GM18868 (cell line): ENCODE measurements around the gene TRMT6.

Experiments used
- ATAC-seq: cut with Tn5 transposase; IDR thresholded peaks from one replicate; pipeline ENCODE4 v1.9.1; 2021; ENCODE audit warnings: mild to moderate bottlenecking, moderate library complexity; ENCODE audit not compliant: unreplicated experiment

TRMT6 gene

DNA sequence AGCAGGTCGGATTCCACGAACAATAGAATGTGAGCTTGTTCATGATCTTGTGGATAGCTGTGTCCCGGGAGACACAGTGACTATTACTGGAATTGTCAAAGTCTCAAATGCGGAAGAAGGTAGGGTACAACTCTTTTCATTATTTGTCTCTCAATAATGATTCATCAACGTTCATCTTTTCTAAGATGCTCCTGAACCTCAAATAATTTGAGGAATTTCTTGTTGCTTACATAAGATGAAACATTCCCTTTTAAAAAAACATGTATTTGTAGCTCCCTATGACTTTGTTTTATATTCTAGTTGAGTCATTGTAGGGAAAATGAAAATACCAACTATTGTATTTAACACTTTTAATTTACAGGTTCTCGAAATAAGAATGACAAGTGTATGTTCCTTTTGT, 17.1 kb upstream of the TRMT6 start:
- no peak for ATAC-seq

DNA sequence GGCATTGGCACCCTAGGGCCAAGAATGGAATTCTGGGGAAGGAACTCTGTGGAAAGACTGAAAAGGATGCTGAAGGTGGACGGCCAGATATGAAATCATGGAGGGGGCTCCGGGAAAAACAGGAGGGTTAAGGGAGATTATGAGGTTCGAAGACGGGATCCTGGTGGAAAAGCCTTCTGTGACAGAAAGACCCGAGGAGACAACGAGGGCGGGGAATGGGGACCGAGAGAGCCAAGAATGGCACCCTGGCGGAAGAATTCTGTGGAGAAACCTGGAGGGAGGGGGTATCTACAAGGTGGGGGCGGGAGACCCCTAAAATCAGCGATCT, 426 bp downstream of the TRMT6 start:
- no peak for ATAC-seq

DNA sequence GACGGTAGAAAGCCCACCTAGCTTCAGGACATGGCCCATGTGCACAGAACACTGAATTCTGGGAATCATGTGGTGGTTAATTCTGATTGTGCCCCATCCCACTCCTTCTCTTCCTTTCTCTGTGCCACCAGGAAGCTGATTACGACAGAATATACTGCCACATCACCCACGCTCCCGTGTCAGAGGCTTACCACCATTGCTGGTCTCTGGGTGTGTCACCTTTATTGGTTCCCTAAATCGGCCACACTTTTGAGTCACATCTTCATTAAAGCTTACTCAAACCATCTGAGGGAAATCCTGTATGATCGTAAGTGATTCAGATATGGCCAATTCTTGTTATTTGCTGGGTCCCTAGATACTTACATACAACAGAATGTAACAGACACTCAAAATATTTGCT, 3.1 kb downstream of the TRMT6 start:
- no peak for ATAC-seq

DNA sequence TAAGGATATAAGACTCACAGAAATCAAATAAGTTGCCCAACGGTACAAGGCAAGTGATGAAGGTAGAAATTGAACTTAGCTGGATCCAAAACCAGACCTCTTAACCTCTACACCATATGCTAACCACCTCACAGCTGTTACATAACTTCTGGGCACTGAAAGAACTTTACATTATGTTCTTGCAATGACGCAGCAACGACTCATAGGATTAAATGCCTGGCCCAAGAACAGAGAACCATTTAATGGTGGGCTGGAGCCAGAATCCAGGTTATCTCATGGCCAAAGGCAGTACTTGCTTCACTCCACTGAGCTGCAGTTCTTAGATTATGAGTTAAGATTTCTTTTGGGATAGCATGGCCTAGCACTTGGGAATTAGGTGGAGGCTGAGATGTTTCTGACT, 4.4 kb downstream of the TRMT6 start:
- no peak for ATAC-seq

DNA sequence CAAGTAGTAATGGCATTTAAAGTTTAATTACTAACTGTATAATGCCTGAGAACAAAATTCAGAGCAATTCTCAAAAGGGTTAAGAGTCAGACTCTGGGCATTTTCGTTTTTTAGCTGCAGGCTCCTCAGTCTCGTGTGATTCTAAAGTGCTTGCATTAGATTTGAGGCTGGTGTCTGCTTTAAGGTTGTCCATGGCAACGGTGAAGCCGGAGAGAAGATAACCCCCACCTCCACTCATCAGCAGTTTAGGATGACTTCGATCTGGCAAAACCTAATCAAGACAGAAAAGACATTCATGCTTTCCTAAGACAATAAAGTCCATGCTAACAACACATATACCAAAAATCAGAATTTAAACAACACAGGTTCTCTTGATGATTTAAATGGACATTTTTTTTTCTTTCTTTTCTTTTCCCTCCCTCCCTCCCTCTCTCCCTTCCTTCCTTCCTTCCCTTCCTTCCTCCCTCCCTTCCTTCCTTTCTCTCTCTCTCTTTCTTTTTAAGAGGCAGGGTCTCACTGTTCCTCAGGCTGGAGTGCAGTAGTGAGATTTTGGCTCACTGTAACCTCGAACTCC, 11.8 kb downstream of the TRMT6 start:
- no peak for ATAC-seq

DNA sequence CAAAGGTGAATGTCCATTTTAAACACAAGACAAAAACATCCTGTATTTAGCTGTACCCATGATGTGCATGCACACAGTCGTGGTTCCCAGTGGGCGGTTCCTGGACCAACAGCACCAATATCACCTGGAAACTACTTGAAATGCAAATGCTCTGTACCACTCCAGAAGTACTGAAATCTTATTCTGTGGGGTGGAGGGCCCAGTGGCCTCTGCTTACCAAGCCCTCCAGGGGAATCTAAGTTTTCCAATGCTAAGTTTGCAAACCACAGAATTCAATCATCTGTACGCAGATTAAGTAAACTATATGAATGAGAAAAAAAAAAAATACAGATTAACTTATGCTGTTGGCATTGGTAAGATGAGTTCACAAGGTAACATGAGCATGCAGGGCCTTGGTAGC, 14.1 kb downstream of the TRMT6 start:
- ATAC-seq, result no peak

DNA sequence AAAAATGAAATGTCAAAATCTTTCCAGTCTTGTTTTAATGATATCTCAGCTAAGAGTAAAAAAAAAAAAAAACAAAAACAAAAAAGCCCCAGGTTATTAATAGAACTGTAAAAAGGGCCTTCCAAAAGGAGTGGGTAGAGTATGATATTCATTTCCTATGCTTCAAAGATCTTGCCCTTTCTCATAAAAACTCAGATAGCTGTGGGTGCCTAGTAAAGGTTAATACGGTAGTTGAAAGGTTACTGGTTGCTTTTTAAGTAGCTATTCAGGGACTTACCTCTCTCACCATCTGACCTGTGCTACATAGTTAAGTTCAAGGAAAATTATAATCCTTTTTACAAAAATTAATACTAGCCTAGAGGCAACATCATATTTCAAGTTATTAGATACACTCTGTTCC, 14.9 kb downstream of the TRMT6 start:
- no peak for ATAC-seq

DNA sequence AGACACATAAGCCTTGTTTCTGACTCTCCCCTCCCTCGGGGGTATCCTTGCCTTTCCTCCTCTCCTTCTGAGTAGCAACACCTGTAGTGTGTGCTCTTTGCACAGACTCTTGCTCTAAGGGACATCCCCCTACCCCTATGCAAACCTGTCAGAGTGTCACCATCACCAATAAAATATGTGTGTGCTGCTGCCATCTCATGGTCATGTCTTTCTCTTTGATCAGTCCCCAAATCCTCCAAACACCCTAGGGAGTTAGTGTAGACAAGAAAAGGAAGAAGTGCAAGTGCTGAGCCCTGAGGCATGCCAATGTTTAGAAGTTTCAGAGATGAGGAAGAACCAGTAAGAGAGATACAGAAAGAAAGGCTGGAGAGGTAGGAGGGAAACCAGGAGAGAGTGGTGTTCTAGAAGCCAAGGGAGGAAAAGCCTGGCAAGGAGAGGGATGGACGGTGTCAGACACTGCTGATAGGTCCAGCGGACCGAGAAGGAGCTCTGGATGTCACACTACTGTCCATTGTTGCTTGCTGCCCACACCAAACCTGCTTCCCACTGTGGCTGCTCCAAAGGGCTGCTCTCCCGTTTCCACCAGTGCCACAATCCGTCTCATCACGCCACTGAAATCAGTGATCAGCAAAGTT, 16.4 kb downstream of the TRMT6 start:
- ATAC-seq, result peak; percentile 73

DNA sequence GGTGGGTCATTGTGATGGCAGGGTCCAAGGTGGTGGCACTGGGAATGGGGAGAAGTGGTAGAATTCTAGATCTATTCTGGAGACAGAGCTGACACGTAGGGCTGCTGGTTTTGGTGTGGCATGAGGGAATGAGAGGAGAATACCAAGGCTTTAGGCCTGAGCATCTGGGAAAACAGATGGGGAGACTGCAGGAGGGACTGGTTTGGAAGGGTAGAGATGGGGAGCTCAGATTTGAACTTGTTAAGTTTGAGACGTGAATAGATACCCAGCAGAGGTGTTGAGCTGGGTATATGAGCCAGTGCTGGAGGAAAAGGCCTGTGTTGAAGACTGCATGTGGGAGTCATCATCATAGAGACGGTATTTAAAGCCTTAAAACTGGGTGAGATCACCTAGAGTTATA, 17.5 kb downstream of the TRMT6 start:
- ATAC-seq, result no peak

DNA sequence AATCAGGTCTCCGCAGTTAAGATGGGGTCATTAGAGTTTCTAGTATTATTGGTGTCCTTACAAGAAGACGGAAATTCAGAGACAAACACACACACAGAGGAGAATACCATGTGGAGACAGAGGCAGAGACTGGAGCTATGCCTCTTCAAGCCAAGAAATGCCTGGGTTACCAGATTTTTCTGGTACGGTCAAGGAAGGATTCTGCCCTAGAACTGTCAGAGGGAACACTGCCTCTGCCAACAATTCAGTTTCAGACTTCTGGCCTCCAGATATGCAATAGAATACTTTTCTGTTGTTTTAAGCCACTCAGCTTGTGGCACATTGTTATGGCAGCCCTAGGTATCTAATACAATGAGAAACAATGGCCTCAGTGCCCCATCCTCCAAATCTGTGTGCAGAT, 18.9 kb downstream of the TRMT6 start:
- no peak for ATAC-seq

DNA sequence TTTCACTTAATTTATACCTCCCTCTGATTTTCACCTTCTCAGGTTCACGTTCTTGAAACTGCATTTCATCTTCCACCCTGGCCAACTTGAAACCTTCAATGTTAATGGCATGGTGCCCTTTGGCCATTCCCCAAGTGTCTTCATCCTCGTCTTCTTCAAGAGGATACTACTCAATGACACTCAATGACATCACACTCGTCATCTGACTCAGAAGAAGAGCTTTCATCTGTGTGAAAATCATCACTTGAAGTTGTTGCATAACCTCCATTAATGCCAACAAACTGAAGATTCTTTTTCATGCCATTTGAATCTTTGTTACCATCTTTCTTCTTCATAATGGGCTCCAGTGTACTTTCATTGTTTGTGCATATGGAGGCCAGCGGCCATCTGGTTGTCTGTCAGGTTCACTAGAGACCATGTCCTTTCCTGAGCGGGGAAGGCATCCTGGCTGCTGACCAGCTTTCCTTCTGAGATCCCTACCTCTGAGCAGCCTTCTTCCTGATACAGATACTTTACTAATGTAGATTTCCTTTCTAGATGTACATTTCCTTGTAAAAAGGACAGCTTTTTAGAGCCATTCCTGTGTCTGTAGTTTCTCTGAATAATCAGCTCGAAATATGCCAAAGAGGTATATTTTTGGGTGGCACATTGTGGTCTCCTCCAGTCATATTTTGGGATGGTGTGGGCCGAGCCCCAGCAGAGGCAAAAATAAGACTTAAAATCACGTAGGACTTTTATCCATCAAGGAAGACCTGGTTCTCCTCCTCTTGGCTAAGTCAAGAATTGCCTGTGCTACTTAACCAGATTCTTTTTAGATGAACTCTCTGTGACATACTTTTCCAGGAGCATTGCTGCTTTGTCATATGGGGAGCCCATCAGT, 21.3 kb downstream of the TRMT6 start:
- no peak for ATAC-seq

DNA sequence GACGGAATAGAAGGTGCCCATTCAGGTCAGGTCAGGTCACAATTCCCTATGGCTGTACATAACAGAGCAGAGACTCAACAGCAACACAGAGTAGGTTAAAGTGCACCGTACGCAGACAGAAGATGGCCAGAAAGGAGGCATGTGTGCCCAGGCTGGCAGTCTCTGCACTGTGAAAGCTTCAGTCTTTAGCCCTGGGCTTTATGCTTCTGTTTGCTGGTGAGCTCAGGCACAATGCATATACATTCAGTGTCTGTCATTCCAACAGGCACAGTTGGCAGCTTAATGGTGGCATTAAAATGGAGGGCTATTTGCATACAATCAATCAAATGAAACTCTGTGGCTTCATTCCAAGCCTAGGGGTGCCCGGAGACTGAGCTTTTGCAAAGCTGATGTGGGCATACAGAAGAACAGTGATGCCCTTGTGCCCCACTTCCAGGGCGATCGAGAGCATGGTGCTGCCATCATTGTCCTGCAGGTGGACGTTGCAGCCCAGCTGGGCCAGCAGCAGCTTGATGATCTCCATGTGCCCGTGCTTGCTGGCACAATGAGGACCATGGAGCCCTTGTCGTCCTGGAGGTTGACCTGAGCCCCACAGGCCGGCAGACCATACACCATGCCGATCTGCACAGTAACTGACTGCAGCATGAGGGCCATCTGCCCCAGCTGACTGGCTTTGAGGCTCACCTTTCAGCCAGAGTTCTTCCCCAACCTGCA, 22.4 kb downstream of the TRMT6 start:
- no peak for ATAC-seq

DNA sequence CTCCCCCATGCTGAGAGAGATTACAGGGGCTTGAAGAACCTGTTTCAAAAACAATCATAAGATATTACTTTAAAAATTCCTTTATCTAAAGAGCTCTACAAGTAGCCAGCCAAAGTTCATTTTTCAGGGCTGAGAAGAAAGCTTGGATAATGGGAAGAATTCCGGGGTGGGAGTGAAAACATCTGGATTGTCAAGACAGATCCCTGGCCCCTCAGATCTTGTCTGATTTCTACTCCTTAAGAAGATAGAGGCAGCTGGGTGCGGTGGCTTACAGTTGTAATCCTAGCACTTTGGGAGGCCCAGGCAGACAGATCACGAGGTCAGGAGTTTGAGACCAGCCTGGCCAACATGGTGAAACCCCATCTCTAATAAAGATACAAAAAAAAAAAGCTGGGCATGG, 24.8 kb downstream of the TRMT6 start:
- no peak for ATAC-seq

DNA sequence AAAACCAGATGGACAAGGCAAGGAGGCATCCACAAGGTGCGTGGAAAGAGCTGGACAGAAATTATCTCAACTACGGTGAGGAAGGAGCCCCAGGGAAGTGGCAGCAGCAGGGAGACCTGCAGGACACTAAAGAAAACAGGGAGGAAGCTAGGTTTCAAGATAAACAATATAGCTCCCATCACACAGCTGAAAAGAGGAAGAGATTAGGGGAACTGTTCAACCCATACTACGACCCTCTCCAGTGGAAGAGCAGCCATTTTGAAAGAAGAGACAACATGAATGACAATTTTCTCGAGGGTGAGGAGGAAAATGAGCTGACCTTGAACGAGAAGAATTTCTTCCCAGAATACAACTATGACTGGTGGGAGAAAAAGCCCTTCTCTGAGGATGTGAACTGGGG, 26.8 kb downstream of the TRMT6 start:
- no peak for ATAC-seq

DNA sequence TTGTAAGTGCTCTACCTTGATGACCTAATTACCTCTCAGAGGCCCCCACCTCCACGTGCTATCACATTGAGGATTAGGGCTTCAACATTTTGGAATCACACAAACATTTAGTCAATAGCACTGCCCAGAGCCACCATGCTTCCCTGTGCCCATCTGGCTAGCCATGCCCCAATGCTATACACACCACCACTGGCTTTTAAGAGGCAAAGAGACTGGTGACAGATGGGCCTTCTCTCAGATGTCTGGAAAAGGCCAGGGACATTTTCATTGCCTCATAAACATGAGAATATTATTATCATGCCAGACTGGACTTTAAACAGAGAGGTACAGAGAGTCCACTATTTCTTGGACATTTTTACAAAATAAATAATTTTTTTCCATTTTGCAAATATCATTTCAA, 29.8 kb downstream of the TRMT6 start:
- no peak for ATAC-seq

DNA sequence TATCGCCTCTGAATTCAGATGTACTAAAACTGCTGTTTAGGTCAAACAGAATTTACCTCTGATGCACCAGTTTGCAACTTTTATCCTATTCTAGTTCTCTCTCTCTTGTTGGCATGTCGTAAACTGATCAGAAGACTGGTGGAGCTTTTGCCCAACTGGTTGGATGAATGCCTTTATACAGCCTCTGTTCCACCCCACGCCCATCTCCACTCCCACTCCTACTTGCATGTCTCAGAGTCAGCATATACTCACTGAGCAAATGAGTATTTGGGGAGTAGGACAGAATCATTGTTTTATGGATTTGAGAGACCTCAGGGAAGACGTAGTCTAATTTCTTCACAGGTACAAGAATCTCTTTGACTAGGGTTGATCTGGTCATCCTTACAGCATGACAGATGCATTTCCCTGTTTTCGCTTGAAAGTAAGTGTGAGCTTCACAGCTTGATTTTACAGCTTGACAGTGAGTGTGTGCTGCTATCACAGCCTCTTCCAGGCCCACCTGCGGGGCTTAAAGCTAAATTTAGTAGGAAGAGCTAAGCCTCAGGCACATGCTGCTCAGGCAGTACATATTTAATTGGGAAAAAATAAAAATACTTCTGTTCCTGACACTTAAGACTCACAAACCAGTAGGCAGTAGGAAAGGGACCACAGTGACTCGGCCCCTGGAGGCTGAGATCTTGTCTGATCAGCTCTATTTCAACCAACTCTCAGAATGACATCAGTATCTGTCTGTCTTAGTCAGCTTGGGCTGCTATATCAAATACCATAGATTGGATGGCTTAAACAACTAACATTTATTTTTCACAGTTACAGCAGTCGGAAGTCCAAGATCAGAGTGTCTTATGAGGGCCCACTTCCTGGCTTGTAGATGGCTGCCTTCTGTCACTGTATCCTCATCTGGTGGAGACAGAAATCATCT, 30.4 kb downstream of the TRMT6 start:
- no peak for ATAC-seq

DNA sequence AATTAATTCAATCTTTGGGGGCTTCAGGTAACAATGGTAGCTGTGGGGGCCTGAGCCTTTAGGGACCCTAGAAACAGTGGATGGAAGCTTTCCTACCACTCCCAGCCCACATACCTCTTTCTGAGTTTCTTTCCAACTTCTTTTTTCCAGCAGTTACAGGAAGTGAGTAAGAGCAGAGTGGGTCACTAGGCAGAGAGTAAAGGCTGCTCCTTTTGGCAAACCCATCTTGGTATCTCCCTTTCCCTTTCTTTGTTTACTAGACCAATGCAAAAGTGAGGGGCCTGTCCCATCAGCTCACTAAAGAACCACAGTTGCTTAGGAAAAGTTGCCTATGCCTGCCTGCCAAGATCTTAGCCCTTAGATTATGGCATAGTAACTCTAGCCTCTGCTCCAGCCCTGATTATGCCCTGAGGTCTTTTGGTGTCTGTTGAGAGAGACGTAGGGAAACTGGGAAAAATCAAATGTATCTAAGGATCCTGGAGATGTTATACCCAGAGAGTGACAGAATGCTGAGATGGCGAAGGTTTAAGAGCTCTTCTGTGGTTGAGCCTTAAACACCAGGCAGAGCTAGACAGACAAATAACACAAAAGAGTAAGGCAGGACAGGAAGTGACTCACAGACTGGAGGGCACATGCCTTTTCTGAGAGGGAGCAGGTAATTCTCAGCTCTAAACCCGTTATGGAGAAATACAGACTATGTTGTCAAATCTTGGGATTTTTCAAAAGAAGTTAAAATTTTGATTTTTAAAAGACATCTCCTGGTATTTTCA, 31.3 kb downstream of the TRMT6 start:
- peak; percentile 70 for ATAC-seq

DNA sequence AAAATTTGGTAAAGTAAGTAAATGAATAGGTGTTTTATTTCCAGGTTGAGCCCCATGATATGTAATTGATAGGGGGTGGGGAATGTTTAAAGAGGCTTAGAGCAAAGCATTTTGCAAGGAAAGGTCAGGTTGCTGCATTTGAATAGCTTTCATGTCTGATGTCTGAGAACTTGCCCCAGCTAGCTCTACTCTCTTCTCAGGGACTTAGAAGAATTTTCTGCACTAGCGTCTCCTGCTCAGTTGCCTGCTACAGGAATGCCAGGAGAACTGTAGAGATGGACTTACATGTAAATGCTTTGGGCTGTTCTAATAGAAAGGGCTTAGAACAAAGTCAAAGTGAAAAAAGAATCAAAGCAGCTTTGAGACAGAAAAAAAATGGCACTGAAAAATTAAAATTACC, 35.5 kb downstream of the TRMT6 start:
- no peak for ATAC-seq

DNA sequence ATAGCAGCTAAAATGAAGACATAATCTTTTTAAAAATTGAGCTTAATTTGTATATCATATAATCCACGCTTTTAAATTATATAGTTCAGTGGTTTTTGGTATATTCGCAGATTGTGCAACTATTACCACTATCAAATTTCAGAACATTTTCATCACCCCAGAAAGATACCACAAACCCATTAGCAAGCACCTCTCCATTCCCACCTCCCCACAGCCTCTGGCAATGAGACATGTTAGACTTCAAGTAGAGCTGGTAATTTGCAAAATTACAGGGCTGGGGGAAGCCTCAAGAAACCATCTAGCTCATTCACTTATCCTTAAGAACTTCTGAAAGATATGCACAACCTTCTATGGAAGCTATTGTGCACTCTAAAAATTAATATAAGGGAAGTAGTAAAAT, 37.2 kb downstream of the TRMT6 start:
- ATAC-seq, result no peak

DNA sequence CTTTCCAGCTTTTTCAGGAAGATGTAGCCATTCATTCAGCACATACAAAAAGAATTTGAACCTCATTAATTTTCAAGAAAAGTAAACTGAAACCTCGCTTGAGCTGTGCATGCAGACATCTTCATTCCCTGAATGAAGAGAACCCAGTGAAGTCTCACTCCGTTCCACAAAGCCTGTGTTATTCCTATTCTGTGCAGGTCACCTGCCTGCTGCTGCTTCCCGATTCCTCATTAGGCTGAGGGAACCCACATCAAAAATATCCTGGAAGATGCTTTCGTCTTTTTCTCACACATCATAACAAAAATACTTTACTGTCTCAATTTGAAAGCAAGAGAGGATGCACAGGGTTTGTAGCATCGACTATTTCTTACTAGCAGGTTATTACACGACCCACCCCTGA, 40.1 kb downstream of the TRMT6 start:
- ATAC-seq, result no peak
